Fibroblast of skin of right quadriceps (primary cell): ENCODE results near the gene RCSD1.
"Not testable (repeated sequence)": the region's sequence is repeated elsewhere in the genome, so short reads cannot be mapped to it uniquely, and the experiment has no call there.

Experiments used
- DNase-seq: peaks from one replicate; pipeline ENCODE4 v3.0.0-alpha.2; 2013

RCSD1 gene

DNA sequence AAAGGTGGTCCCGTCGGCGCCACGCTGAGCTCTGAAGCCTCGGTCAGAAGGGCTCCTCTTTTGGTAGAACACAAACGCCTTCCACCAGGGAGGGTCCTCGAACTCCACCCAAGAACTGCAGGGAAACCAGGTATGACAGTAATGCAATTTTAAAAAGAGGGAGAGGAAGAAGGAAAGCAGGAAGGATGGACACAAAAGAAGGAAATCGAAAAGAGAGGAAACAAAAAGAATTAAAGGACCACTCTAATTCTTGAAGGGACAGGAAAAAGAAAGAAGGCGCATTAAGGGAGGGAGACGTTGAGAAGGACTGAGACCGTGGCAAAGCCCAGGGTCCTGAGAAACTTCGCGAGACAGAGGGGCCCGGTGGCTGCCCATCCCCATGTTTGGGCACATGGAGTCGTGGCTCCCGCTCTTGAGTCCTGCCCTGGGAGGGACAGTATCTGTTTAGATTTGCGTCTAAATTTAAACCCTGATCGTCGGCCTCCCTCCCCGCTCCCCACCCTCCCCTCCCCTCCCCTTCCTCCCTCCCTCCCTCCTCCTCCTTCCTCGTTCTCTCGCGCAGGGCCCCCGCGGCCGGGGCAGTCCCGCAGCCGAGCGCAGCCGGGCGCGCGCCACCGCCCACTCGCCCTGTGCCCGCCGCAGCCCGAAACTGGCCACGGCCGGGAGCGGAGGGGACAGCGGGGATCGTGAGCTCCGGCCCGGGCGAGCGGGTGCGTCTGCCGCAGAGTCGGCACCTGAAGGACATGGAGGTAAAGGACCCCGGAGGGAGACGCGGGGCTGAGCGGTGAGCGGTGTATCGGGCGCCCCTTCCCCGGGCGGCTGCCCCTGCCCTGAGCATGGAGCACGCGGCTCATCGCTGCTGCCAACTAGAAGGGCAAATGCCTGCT is at the start of gene RCSD1:
RCSD1 (plus strand) TSS at position 552 of the 887 bp plus-strand sequence; CDS start at position 744, 192 bp downstream.
- DNase-seq: no peak

GRCh38 chr1:167582064-167582463 is 48.0 kb upstream of the RCSD1 start:
- DNase-seq: no peak

GRCh38 chr1:167582722-167583121 is 47.3 kb upstream of the RCSD1 start:
- DNase-seq: no peak

GRCh38 chr1:167584581-167584980 is 45.5 kb upstream of the RCSD1 start:
- no peak for DNase-seq

DNA sequence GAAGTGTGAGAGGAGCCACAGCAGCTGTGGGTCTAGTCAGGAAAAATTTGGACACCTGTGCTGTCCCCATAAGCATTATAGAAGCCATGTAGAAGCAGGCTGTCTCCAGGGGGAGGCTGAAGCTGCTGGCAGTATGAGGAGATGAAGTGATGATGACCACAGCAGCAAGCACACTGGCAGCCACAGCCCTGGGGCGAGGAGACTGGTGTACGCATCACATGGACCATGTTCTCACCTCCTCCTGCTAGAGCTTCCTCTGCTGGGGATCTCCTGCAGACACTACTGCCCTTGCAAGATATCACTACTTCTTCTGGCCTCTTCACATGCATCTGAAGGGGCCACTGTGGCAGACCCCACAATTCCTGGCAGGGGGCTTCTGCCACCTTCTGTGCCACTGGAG is 42.7 kb upstream of the RCSD1 start:
- no peak for DNase-seq

DNA sequence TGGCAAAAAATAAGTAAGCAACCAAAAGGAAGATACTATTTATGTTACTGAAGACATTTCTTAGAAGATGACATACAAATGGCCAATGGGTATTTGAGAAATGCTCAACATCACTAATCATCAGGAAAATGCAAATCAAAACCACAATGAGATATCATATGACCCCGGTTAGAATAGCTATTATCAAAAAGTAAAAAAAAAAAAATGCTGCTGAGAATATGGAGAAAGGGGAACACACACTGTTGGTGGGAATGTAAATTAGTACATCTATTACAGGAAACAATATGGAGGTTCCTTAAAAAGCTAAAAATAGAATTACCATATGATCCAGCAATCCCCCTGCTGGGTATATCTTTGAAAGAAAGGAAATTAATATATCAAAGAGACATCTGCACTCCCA is 42.2 kb upstream of the RCSD1 start:
- no peak for DNase-seq

- no peak for DNase-seq
Measured at GRCh38 chr1:167588361-167588760, 41.7 kb upstream of the RCSD1 start.

GRCh38 chr1:167592475-167592874 is 37.6 kb upstream of the RCSD1 start:
- DNase-seq: no peak

DNA sequence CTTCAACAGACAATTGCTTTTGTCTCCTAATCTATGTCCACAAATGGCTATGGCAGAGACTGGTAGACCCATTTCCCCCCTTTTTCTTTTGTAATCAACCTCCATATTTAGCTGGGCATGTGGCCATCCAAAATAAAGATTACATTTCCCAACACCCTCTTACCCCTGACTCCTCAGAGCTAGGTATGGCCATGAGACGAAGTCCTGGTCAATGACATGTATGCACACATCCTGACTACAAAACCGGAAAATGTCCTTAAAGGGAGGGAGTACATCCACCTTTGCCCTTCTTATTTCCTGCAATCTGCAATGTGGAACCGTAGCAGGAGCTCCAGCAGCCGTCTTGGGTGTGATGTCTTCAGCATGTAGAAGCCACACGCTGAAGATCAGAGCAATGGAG is 36.2 kb upstream of the RCSD1 start:
- no peak for DNase-seq

DNA sequence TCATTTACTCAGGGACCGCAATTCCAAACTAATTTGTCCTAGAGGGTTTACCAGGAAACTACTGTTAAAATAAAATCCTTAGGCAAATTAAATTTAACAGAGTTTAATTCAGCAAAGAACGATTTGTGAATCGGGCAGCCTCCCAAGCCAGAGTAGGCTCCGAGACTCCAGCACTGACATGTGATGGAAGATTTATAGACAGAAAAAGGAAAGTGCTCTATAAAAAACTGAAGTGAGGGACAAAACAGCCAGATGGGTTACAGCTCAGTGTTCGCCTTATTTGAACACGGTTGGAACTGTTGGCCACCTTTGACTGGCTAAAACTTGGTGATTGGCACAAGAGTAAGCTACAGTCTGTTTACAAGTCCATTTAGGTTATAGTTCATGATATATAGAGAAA is 35.2 kb upstream of the RCSD1 start:
- DNase-seq: no peak

DNA sequence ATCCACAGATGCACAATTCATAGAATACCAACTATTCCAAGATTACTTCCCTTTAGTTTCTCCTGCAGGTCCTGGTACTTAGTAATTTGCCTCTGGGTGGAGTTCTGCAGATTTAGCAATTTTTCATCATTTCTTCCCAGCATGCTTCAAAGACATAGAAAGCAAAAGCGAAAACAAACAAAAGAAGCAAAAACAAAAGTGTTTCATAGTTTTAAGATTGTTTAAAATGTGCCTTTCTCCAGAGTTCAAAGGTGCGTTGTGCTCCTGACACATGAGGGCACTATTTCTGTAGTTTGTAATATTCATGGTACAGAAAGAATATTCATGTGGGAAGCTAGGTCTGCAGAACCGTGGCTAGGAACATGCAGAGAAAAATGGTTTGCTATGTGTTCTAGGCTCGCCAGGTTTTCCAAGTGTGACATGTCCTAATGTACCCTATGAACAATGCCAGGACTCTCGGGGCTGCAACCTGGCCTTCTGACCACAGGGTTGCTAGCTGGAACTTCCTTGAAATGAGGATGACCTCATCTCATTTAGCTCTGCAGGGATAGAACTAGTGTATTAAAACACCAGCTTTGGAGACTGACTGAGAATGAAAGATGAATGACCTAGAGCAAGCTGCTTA is 30.0 kb upstream of the RCSD1 start:
- peak; percentile 31 for DNase-seq

DNA sequence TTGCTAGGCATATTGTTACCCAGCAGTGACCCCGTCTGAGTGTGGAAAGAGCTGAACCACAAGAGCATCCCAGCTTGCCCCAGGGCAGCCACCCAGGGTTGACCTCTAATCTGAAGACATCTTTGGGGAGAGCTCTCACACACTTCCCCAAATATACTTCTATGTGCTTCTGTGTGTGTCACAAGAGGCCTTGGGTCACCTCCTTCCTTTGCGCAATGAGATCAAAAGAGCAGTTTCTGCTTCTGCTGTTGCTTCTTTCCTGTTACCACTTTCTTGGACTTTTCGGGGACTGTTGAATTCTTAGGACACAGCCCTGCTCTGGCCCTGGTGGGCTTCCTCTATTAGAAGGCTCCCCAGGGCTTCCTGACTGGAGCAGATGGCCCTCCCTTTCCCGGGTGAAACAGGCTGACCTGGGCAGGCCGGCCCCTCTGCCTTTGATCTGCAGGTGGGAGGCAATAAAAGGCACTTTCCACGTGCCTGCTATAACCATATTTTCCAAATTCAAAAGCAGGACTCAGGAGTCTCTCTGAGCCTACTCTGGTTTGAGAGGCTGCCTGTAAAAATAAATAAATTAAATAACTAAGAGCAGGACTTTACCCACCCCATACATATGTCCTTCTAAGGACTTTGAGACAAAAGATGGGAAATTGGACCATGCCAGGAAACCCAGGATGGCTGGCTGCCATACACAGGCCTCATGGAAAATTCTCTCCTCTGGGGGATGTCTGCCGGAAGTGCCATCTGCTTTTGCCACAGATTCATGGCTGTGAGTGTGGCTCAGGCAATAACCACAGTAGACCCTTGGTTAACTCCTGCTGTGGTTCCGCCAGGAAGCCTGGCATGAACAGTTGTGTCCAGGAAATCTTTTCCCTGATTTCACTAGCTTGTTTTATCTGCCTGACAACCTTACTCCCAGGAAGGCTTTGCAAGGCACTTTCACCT is 28.3 kb upstream of the RCSD1 start:
- DNase-seq: peak; percentile 7

DNA sequence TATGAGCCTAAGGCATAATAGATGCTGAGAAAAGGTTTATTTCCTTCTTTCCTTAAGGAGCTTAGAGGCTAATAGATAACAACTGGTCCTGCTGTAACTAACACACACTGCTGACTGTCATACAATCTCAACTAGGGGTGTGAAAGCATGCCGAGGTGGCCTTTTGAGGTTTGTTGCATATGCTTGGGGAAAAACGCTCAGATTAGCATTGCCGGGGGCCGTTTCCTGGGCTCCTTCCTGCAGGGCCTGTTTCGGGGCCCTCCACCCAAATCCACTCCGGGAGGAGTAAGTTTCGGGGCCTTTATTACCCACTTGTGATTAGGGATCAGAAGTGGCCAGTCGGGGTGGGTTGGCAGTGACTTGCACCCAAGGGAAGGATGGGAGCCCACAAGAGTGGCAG is 27.2 kb upstream of the RCSD1 start:
- no peak for DNase-seq

GRCh38 chr1:167605576-167605975 is 24.5 kb upstream of the RCSD1 start:
- DNase-seq: no peak

DNA sequence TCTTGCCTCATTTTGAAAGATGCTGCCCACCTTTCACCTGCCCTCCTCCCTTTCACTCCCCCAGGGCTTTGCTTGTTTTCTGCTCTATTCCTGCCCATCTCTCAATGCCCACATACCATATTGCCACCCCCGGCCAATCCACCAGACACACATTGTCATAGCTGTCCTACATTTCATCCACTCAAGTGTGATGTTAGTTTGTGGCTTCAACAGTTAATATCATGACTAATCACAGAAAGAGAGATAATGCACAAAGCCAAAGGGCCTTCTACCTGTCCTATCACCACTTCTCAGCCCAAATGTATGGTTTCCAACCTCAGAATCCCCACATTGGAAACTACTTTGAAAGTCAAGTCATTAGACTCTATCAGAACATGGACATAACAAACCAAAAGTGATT is 18.0 kb upstream of the RCSD1 start:
- no peak for DNase-seq

- DNase-seq: no peak
Measured at GRCh38 chr1:167612587-167613385, 17.2 kb upstream of the RCSD1 start.

- not testable (repeated sequence) for DNase-seq
Measured at GRCh38 chr1:167613984-167614383, 16.0 kb upstream of the RCSD1 start.

DNA sequence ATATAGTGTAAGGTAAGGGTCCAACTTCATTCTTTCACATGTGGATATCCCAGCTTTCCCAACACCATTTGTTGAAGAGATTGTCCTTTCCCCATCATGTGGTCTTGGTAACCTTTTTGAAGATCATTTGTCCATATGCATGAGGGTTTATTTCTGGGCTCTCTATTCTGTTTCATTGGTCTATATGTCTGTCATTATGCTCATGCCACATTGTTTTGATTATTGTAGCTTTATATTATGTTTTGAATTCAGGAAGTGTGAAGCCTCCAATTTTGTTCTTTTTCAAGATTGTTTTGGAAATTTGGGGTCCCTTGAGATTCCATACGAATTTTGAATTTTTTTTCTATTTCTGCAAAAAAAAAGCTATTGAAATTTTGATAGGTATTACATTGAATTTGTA is 15.2 kb upstream of the RCSD1 start:
- DNase-seq: no peak

GRCh38 chr1:167616521-167616920 is 13.5 kb upstream of the RCSD1 start:
- DNase-seq: no peak

- DNase-seq: peak; percentile 58
Measured at GRCh38 chr1:167617153-167618147, 12.6 kb upstream of the RCSD1 start.

DNA sequence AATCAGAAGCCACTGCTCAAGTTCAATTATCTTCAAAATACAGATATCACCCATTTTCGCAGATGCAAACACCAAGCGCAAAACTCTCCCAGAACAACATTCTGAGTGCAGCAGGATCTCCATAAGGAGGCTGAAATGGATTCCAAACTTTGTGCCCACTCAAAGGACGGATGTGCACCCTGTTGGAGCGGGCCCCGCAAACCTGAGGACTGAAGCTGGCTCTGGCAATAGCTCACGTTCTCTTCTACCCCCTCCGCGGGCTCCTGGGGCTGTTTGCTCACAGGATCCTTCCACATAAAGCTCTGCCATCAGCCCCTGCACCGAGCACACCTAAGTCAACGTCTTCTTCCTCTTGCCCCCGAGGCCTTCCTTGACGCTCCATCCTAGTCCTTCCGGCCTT is 11.7 kb upstream of the RCSD1 start:
- no peak for DNase-seq
